SH-SY5Y (cell line): ENCODE measurements around the gene MRPL20.

Source experiments
- GATA2 ChIP-seq: IDR thresholded peaks from 2 replicates; pipeline ENCODE4 v1.6.1; 2011; ENCODE audit warnings: mild to moderate bottlenecking, low read depth, low read length
- GATA3 ChIP-seq: IDR thresholded peaks from 2 replicates; pipeline ENCODE4 v1.6.1; 2011; ENCODE audit warnings: low read depth, mild to moderate bottlenecking, low read length, moderate library complexity

- TF ChIP-seq GATA2 (no peak), GATA3 (no peak)
These were observed 33.1 kb downstream of the MRPL20 start for GRCh38 chr1:1373815-1374588.
